AG10803 (cell line): ENCODE data around the gene MYO3B.
"Not testable (repeated sequence)": the region's sequence is repeated elsewhere in the genome, so short reads cannot be mapped to it uniquely, and the experiment has no call there.

ENCODE experiments used
- DNase-seq: peaks from one replicate; pipeline ENCODE4 v3.0.0; 2010; ENCODE audit warnings: low read depth
- H3K4me3 ChIP-seq: 2 replicates; pipeline ENCODE4 v1.5.1; 2011; ENCODE audit warnings: mild to moderate bottlenecking, low read length, control low read depth
- TF ChIP-seq, protein P1 (sequence below): conservative IDR thresholded peaks from 2 replicates; pipeline ENCODE4 v1.5.1; 2011; ENCODE audit warnings: mild to moderate bottlenecking, low read length, control low read depth, inconsistent platforms

MYO3B gene

DNA sequence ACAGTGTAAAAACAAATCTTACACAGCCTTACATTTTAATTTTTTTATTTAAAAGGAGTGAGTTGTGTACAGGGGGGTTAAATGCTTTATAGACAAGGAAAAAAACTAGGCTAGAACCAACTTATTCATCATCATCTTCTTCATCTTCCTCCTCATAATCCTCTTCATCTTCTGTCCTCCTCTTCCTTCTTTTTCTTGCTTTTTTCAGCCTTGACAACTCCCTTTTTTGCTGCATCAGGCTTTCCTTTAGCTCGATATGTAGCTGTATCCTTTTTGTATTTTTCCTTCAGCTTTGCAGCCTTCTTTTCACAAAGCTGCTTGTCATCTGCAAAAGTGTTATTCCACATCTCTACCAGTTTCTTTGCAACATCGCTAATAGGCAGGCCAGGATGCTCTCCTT, 423.5 kb downstream of the MYO3B start:
- H3K4me3 ChIP-seq, result no peak overlapping the region
- no peak for DNase-seq
- TF ChIP-seq, protein P1, sequence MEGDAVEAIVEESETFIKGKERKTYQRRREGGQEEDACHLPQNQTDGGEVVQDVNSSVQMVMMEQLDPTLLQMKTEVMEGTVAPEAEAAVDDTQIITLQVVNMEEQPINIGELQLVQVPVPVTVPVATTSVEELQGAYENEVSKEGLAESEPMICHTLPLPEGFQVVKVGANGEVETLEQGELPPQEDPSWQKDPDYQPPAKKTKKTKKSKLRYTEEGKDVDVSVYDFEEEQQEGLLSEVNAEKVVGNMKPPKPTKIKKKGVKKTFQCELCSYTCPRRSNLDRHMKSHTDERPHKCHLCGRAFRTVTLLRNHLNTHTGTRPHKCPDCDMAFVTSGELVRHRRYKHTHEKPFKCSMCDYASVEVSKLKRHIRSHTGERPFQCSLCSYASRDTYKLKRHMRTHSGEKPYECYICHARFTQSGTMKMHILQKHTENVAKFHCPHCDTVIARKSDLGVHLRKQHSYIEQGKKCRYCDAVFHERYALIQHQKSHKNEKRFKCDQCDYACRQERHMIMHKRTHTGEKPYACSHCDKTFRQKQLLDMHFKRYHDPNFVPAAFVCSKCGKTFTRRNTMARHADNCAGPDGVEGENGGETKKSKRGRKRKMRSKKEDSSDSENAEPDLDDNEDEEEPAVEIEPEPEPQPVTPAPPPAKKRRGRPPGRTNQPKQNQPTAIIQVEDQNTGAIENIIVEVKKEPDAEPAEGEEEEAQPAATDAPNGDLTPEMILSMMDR, result no peak

GRCh38 chr2:170605862-170606261, 427.9 kb downstream of the MYO3B start:
- DNase-seq, result no peak
- TF ChIP-seq, protein P1, result no peak
- no peak overlapping the region for H3K4me3 ChIP-seq

GRCh38 chr2:170607171-170607570, 429.2 kb downstream of the MYO3B start:
- DNase-seq, result no peak
- H3K4me3 ChIP-seq, result no peak overlapping the region
- TF ChIP-seq, protein P1, result no peak

- TF ChIP-seq, protein P1, result no peak
- H3K4me3 ChIP-seq, result no peak overlapping the region
- DNase-seq, result no peak
Observed at GRCh38 chr2:170610615-170611014, 432.7 kb downstream of the MYO3B start.

DNA sequence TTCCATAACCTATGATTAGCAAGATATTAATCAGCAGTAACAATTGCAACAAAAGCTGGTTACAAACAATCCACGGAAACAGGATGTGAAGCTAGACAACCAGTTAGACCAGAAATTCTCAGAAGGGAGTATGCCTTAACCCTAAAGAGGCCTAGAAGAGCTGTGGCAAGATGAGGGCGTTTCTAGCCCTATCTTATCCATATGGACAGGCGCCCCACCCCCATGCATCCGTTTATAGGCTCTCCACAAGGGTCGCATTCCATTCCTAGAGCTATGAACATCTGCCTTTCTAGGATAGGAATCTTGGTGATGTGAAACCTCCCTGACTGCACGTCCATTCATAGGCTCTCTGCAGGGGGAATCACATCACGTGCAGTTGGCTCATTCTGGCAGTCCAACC, 441.0 kb downstream of the MYO3B start:
- H3K4me3 ChIP-seq, DNase-seq: not testable (repeated sequence)

GRCh38 chr2:170635094-170635493, 457.1 kb downstream of the MYO3B start:
- not testable (repeated sequence) for DNase-seq, H3K4me3 ChIP-seq

GRCh38 chr2:170639635-170640034, 461.7 kb downstream of the MYO3B start:
- H3K4me3 ChIP-seq, result no peak overlapping the region
- DNase-seq, result no peak
- TF ChIP-seq, protein P1, result no peak

- TF ChIP-seq, protein P1, result no peak
- no peak overlapping the region for H3K4me3 ChIP-seq
- DNase-seq, result no peak
Observed at GRCh38 chr2:170641961-170642360, 464.0 kb downstream of the MYO3B start.
